K562 (cell line): ENCODE data around the gene ANK3. TPM values are rescaled to one million over a fixed set of nuclear protein-coding genes. Genes with fewer than 3 reads are reported as not detected.

Source experiments
- ARHGAP35 ChIP-seq: fragments of 450-650 bp; IDR thresholded peaks from 2 replicates; pipeline ENCODE4 v1.6.1; 2018; ENCODE audit not compliant: partially characterized antibody
- ATF7 ChIP-seq: fragments of 450-650 bp; IDR thresholded peaks from 2 replicates; pipeline ENCODE4 v1.7.1; 2014; ENCODE audit warnings: mild to moderate bottlenecking, moderate library complexity
- CBFA2T3 ChIP-seq: fragments of 450-650 bp; IDR thresholded peaks from 2 replicates; pipeline ENCODE4 v1.6.1; 2017
- ETV5 ChIP-seq: sonication (generic); formaldehyde crosslinking; IDR thresholded peaks from 2 replicates; pipeline ENCODE4 v1.4.0; 2020; ENCODE audit warnings: low read depth, mild to moderate bottlenecking, missing genetic modification reagents
- GATAD2A ChIP-seq: fragments of 450-650 bp; IDR thresholded peaks from 2 replicates; pipeline ENCODE4 v1.6.1; 2017
- HSF4 ChIP-seq: fragments of 250-450 bp; sonication (Bioruptor Pico); IDR thresholded peaks from 2 replicates; pipeline ENCODE4 v2.1.2; 2022; ENCODE audit warnings: mild to moderate bottlenecking, moderate library complexity, borderline replicate concordance
- KLF10 ChIP-seq: fragments of 250-450 bp; sonication (Bioruptor Pico); IDR thresholded peaks from 2 replicates; pipeline ENCODE4 v1.6.1; 2021; ENCODE audit warnings: matching md5 sums
- NCOR1 ChIP-seq: fragments of 450-650 bp; IDR thresholded peaks from 2 replicates; pipeline ENCODE4 v1.6.1; 2016; ENCODE audit warnings: mild to moderate bottlenecking, moderate library complexity
- NEUROD1 ChIP-seq: fragments of 150-350 bp; IDR thresholded peaks from 2 replicates; pipeline ENCODE4 v1.6.1; 2014; ENCODE audit warnings: borderline replicate concordance, low read length, low read depth; ENCODE audit not compliant: partially characterized antibody
- NFATC3 ChIP-seq: fragments of 450-650 bp; IDR thresholded peaks from 2 replicates; pipeline ENCODE4 v1.6.1; 2017; ENCODE audit warnings: mild to moderate bottlenecking
- NR2C1 ChIP-seq, 2 experiments: fragments of 450-650 bp; IDR thresholded peaks; 2 replicates each; pipeline ENCODE4 v1.6.1; 2017; ENCODE audit warnings: mild to moderate bottlenecking in 2 of 2, antibody characterized with exemption in 1 of 2, inconsistent platforms in 1 of 2, missing compliant biosample characterization in 1 of 2, missing genetic modification characterization in 1 of 2
- NR2C2 ChIP-seq, 2 experiments: fragments of 200-800 bp in 1 of 2; sonication (Bioruptor generic) in 1 of 2; sonication (generic) in 1 of 2; formaldehyde crosslinking in 1 of 2; IDR thresholded peaks; 2 replicates each; pipeline versions ENCODE4 v1.6.1 to v1.8.0; 2016 to 2022; ENCODE audit warnings: mild to moderate bottlenecking in 1 of 2, missing compliant biosample characterization in 1 of 2, missing genetic modification characterization in 1 of 2, missing genetic modification reagents in 1 of 2
- TAF9B ChIP-seq: fragments of 450-650 bp; IDR thresholded peaks from 2 replicates; pipeline ENCODE4 v1.6.1; 2018; ENCODE audit warnings: mild to moderate bottlenecking; ENCODE audit not compliant: partially characterized antibody
- YY1 ChIP-seq, 3 experiments: IDR thresholded peaks; 2 replicates each; pipeline ENCODE4 v1.6.1; 2011; ENCODE audit warnings: low read length in 2 of 3, mild to moderate bottlenecking in 2 of 3, moderate library complexity in 2 of 3, borderline replicate concordance in 1 of 3, control low read depth in 1 of 3, low read depth in 1 of 3; ENCODE audit not compliant: insufficient read depth in 3 of 3, insufficient replicate concordance in 2 of 3, control insufficient read depth in 1 of 3, insufficient read length in 1 of 3; ENCODE audit errors: extremely low read depth in 1 of 3
- ZBTB11 ChIP-seq, 3 experiments: fragments of 200-800 bp in 1 of 3; fragments of 250-450 bp in 1 of 3; fragments of 450-650 bp in 1 of 3; sonication (Bioruptor Pico) in 1 of 3; sonication (Bioruptor generic) in 1 of 3; formaldehyde crosslinking in 1 of 3; IDR thresholded peaks; 2 replicates each; pipeline versions ENCODE4 v1.6.1 to v1.8.0; 2016 to 2022; ENCODE audit warnings: mild to moderate bottlenecking in 2 of 3, missing genetic modification characterization in 2 of 3, missing compliant biosample characterization in 1 of 3, moderate library complexity in 1 of 3
- ZNF316 ChIP-seq: fragments of 450-650 bp; IDR thresholded peaks from 2 replicates; pipeline ENCODE4 v1.6.1; 2016
- ZNF354B ChIP-seq: fragments of 250-450 bp; sonication (Bioruptor Pico); IDR thresholded peaks from 2 replicates; pipeline ENCODE4 v1.4.0; 2020
- ZNF384 ChIP-seq: IDR thresholded peaks from 2 replicates; pipeline ENCODE4 v1.6.1; 2012; ENCODE audit warnings: low read depth, low read length, improper control_type of control experiment
- ZNF766 ChIP-seq: fragments of 200-800 bp; sonication (Bioruptor generic); conservative IDR thresholded peaks from 2 replicates; pipeline ENCODE4 v1.6.1; 2016; ENCODE audit warnings: missing genetic modification characterization, missing compliant biosample characterization
- polyA plus RNA-seq, 8 experiments: library from polyadenylated mRNA; depleted of rRNA in 4 of 8; stranded (reverse) in 5 of 8; unstranded in 3 of 8; fragments of >200 nt; fragmentation: Nextera tagmentation in 2 of 8; fragmentation: Illumina TruSeq in 1 of 8; extraction: Ambion mirVana in 2 of 8; extraction: Trizol in 1 of 8; gene quantifications; 2 replicates each; pipeline versions ENCODE4 v1.2.1 to v1.2.3, GENCODE V29; 2011 to 2014; ENCODE audit warnings: inconsistent platforms in 1 of 8, missing spikeins in 1 of 8
- total RNA-seq, 7 experiments: library from RNA; depleted of rRNA in 6 of 7; stranded (reverse); fragments of >200 nt in 6 of 7; fragmentation: Illumina TruSeq in 2 of 7; extraction: Trizol in 2 of 7; gene quantifications; 2 replicates each; pipeline versions ENCODE4 v1.2.1 to v1.2.3, GENCODE V29; 2011 to 2021; ENCODE audit warnings: low replicate concordance in 1 of 7
- TF ChIP-seq, protein P1 (sequence below): fragments of 450-650 bp; IDR thresholded peaks from 2 replicates; pipeline ENCODE4 v1.6.1; 2018; ENCODE audit not compliant: partially characterized antibody

Gene ANK3
- total and polyA plus RNA-seq, 9 of the 15 experiments (the other 6 are each of a cell fraction or from before 2014, with no cell fraction given): 10.0 to 32.3 (median 17.9) TPM

GRCh38 chr10:60312818-60313588 is 76.7 kb downstream of the ANK3 start (continued):
- TF ChIP-seq, protein P1, sequence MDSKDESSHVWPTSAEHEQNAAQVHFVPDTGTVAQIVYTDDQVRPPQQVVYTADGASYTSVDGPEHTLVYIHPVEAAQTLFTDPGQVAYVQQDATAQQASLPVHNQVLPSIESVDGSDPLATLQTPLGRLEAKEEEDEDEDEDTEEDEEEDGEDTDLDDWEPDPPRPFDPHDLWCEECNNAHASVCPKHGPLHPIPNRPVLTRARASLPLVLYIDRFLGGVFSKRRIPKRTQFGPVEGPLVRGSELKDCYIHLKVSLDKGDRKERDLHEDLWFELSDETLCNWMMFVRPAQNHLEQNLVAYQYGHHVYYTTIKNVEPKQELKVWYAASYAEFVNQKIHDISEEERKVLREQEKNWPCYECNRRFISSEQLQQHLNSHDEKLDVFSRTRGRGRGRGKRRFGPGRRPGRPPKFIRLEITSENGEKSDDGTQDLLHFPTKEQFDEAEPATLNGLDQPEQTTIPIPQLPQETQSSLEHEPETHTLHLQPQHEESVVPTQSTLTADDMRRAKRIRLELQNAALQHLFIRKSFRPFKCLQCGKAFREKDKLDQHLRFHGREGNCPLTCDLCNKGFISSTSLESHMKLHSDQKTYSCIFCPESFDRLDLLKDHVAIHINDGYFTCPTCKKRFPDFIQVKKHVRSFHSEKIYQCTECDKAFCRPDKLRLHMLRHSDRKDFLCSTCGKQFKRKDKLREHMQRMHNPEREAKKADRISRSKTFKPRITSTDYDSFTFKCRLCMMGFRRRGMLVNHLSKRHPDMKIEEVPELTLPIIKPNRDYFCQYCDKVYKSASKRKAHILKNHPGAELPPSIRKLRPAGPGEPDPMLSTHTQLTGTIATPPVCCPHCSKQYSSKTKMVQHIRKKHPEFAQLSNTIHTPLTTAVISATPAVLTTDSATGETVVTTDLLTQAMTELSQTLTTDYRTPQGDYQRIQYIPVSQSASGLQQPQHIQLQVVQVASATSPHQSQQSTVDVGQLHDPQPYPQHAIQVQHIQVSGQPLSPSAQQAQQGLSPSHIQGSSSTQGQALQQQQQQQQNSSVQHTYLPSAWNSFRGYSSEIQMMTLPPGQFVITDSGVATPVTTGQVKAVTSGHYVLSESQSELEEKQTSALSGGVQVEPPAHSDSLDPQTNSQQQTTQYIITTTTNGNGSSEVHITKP: peak; percentile 16
- TF ChIP-seq YY1 (IDR thresholded peaks at IDR 0.05; ENCODE audit: borderline replicate concordance in 1 of 3, control insufficient read depth in 1 of 3, extremely low read depth in 1 of 3, insufficient read depth in 3 of 3, insufficient read length in 1 of 3, insufficient replicate concordance in 2 of 3, low read depth in 1 of 3, low read length in 2 of 3): peak in 1 of 3 experiments; percentile 7
- TF ChIP-seq NCOR1: peak; percentile 70
- TF ChIP-seq ZNF766 (CRISPR knock-in tag): 0 out of 2 replicates have a peak, but pooled peaks have one; percentile 34
- TF ChIP-seq TAF9B: peak; percentile 56
- TF ChIP-seq NR2C1 (IDR thresholded peaks at IDR 0.05): peak; percentile 27; the same call in 1 of the 2 replicates
- TF ChIP-seq NR2C1 (tag; IDR thresholded peaks at IDR 0.05): peak; percentile 24; the same call in 1 of the 2 replicates
- peak; percentile 61 for TF ChIP-seq ETV5 (CRISPR knock-in tag)
- peak; percentile 48; the same call in 1 of the 2 replicates for TF ChIP-seq ATF7
- TF ChIP-seq HSF4: no peak
- peak; percentile 47; the same call in 1 of the 2 replicates for TF ChIP-seq ZNF384
- no peak for TF ChIP-seq KLF10 (CRISPR knock-in tag)
- TF ChIP-seq ARHGAP35: no peak
- TF ChIP-seq ZNF354B (CRISPR knock-in tag): no peak
- peak; percentile 88 for TF ChIP-seq CBFA2T3
- TF ChIP-seq GATAD2A: 0 out of 2 replicates have a peak, but pooled peaks have one; percentile 79
- TF ChIP-seq NFATC3: peak; percentile 79
- peak; percentile 100 for TF ChIP-seq ZNF316
- TF ChIP-seq ZBTB11 (CRISPR knock-in tag; IDR thresholded peaks at IDR 0.05): peak in 1 of 3 experiments; percentile 11; a peak in 1 of 6 replicates
- no peak for TF ChIP-seq NR2C2 (CRISPR knock-in tag; IDR thresholded peaks at IDR 0.05)
- peak; percentile 32; the same call in 1 of the 2 replicates for TF ChIP-seq NR2C2 (tag; IDR thresholded peaks at IDR 0.05)
- TF ChIP-seq NEUROD1: peak; percentile 78
